Peyer's patch (tissue), 4 donors: ENCODE data around the gene RPS16. TPM values are rescaled to one million over a fixed set of nuclear protein-coding genes. Genes with fewer than 3 reads are reported as not detected.

Source experiments
- DNase-seq, 3 donors: peaks; one replicate each; pipeline ENCODE4 v3.0.0-alpha.2; 2017 to 2019
- H3K27ac ChIP-seq, 4 donors: fragments of 200-600 bp; sonication (generic); one replicate each; pipeline ENCODE4 v1.5.1; 2016 to 2019
- H3K27me3 ChIP-seq, 2 donors: fragments of 200-600 bp; sonication (generic); one replicate each; pipeline ENCODE4 v1.5.1; 2019
- H3K36me3 ChIP-seq, 3 donors: fragments of 200-600 bp; sonication (generic); one replicate each; pipeline ENCODE4 v1.5.1; 2016 to 2019
- H3K4me1 ChIP-seq, 4 donors: fragments of 200-600 bp; sonication (generic); one replicate each; pipeline ENCODE4 v1.5.1; 2016 to 2019
- H3K4me3 ChIP-seq, 4 donors: fragments of 200-600 bp; sonication (generic); 1 replicate in 3 of 4; 2 replicates in 1 of 4; pipeline ENCODE4 v1.5.1; 2016 to 2019; ENCODE audit warnings: mild to moderate bottlenecking in 1 of 4
- H3K9me3 ChIP-seq, 4 donors: fragments of 200-600 bp; sonication (generic); one replicate each; pipeline ENCODE4 v1.5.1; 2016 to 2019; ENCODE audit warnings: mild to moderate bottlenecking in 1 of 4
- POLR2A ChIP-seq, 2 donors: fragments of 450-650 bp; IDR thresholded peaks; one replicate each; pipeline ENCODE4 v1.5.1; 2017; ENCODE audit warnings: antibody characterized with exemption in 2 of 2, mild to moderate bottlenecking in 2 of 2, moderate library complexity in 2 of 2
- total RNA-seq, 4 donors: library from RNA; depleted of rRNA; stranded (reverse); fragments of >200 nt; gene quantifications; one replicate each; pipeline ENCODE4 v1.1.0, GENCODE V29; 2016
- TF ChIP-seq, protein P1 (sequence below), 6 experiments: fragments of 450-650 bp in 4 of 6; fragments of 200-600 bp in 2 of 6; sonication (generic) in 1 of 6; IDR thresholded peaks; one replicate each; pipeline ENCODE4 v1.5.1; 2017 to 2019; ENCODE audit warnings: antibody characterized with exemption in 6 of 6, mild to moderate bottlenecking in 3 of 6, moderate library complexity in 1 of 6

The RPS16 gene
- total RNA-seq, 4 donors from 2014 or later = 443 to 1,406 (median 686) TPM

DNA sequence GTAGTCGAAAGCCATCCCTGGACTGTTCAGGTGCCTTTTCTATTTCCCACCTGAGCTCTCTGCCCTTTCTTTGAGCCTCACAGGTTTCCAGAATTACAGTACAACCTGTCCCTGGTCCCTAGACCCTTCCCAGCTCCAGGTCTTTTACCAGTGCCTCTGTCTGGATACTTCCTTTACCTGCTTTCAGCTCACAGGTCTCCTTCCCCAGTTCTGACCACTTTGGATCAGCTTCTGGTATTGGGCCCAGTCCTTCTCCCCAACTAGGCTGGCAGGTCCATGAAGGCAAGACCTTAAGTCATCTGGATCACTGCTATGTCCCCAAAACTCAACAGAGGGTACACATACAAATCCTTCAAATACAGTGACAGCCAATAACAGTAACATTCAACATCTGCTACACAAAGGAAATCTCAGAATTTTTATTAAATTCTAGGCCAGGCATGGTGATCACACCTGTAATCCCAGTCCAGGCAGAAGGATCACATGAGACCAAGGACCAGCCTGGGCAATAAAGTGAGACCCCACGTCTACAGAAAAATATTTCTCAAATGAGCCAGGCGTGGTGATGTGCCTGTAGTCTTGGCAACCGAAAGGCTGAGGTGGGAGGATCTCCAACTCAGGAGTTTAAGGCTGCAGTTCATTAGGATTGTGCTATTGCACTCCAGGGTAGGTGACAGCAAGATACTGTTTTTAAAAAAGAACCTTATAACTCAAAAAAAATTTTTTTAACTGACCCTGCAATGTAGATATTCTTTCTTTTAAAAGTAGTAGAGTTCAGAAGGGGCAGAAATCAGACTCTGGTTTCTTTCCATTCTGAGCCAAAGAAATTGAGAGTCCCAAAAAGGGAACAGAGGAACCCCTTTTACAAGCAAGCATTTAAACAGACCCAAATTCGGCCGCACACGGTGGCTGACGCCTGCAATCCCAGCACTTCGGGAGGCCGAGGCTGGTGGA lies 1.3 kb downstream of the RPS16 start:
- peaks cover 0 to 27% (median 0%) of the 10 kb centered on the region in 3 donors for H3K36me3 ChIP-seq
- H3K27ac ChIP-seq = peak overlapping the region; percentile 79 to 91 (median 88)
- TF ChIP-seq, protein P1, sequence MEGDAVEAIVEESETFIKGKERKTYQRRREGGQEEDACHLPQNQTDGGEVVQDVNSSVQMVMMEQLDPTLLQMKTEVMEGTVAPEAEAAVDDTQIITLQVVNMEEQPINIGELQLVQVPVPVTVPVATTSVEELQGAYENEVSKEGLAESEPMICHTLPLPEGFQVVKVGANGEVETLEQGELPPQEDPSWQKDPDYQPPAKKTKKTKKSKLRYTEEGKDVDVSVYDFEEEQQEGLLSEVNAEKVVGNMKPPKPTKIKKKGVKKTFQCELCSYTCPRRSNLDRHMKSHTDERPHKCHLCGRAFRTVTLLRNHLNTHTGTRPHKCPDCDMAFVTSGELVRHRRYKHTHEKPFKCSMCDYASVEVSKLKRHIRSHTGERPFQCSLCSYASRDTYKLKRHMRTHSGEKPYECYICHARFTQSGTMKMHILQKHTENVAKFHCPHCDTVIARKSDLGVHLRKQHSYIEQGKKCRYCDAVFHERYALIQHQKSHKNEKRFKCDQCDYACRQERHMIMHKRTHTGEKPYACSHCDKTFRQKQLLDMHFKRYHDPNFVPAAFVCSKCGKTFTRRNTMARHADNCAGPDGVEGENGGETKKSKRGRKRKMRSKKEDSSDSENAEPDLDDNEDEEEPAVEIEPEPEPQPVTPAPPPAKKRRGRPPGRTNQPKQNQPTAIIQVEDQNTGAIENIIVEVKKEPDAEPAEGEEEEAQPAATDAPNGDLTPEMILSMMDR (IDR thresholded peaks at IDR 0.05) = no peak
- no peak for TF ChIP-seq POLR2A (IDR thresholded peaks at IDR 0.05)
- H3K9me3 ChIP-seq = no peaks in the 10 kb centered on the region
- peaks cover 0 to 34% (median 19%) of the 10 kb centered on the region in 4 donors for H3K4me1 ChIP-seq
- peak overlapping the region; percentile 82 to 91 (median 85) for H3K4me3 ChIP-seq
- no peaks in the 10 kb centered on the region for H3K27me3 ChIP-seq
- no peak for DNase-seq

DNA sequence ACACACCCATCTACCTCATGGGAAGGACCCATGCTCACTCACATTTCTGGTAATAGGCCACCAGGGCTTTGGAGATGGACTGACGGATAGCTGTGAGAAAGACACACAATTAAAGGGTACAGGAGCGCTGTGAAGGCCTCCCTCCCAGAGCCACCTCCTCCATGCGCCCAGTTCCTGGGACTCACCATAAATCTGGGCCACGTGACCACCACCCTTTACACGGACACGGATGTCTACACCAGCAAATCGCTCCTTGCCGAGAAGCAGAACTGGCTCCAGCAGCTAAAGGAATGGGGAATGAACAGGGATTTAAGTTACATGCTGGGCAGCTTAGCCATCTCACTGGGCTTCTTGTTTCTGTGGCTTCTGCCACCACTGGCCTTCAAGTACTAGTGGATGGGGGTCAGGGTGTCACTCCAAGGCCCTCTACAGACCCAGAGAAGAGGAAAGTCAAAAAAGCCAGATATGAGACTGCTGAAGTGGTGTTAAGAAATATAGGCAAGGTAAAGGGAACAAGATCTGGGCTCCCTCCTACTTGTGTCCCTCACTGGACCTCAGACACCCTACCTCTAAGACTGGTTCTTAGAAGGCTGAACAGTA lies 2.2 kb downstream of the RPS16 start:
- H3K27me3 ChIP-seq = no peaks in the 10 kb centered on the region
- H3K4me1 ChIP-seq = peaks cover 0 to 40% (median 19%) of the 10 kb centered on the region in 4 donors
- no peak overlapping the region for H3K4me3 ChIP-seq
- TF ChIP-seq, protein P1 (IDR thresholded peaks at IDR 0.05) = no peak
- no peak for TF ChIP-seq POLR2A (IDR thresholded peaks at IDR 0.05)
- H3K9me3 ChIP-seq = no peaks in the 10 kb centered on the region
- DNase-seq = peak in 1 of 3 donors; percentile 43
- no peak overlapping the region for H3K27ac ChIP-seq
- peaks cover 0 to 27% (median 0%) of the 10 kb centered on the region in 3 donors for H3K36me3 ChIP-seq

DNA sequence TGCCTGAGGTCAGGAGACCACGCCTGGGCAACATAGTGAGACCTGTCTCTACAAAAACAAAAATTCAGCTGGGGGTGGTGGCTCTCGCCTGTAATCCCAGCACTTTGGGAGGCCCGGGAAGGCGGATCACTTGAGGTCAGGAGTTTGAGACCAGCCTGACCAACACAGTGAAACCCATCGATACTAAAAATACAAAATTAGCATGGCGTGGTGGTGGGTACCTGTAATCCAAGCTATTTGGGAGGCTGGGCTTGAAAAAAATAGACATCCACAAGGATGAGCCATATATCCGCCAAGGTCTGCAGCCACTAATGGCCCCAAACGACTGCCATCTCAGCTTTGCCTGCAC lies 3.1 kb downstream of the RPS16 start:
- Histone ChIP-seq H3K36me3 (peaks cover 0 to 27% (median 0%) of the 10 kb centered on the region in 3 donors), H3K4me1 (peaks cover 0 to 42% (median 19%) of the 10 kb centered on the region in 4 donors), H3K9me3 (no peaks in the 10 kb centered on the region), H3K27me3 (no peaks in the 10 kb centered on the region), H3K27ac (no peak overlapping the region), H3K4me3 (no peak overlapping the region)
- TF ChIP-seq, protein P1 (IDR thresholded peaks at IDR 0.05) = no peak
- TF ChIP-seq POLR2A (IDR thresholded peaks at IDR 0.05) = no peak
- no peak for DNase-seq

DNA sequence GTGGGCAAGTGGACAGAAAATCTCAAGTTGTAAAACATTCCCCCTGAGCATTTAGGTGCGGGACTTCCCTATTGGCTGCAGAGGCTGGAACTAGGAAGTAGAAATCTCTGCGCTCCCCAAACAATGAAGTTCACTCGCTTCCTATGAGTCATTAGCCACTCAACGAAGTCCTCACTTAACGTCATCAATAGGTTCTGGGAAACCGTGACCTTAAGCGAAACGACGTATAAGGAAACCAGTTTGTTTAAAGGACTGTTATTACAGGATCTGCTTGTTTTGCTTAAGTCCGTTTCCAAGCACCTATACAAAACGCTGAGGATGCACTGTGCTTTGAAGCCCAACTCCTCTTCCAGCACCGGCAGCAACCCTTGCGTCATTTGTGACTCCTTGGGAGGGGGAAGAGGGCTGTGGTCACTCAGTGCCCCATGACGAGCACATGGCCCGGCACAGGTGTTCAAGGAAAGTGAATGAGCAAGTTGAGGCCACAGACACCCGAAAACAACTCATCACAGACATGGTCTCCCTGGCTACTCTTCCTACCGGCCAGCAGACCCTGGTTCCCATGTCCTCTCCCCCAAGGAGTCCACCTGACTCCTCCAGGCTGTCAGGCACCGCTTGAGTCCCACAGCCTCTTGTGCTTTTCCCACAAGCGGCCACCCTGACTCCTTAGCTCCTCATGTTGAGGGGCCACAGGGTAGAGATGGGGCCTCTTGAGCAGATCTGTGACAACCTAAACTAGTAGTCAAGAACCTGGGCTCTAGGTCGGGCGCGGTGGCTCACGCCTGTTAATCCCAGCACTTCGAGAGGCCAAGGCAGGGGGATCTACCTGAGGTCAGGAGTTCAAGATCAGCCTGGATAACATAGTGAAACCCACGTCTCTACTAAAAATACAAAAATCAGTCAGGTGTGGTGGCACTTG lies 4.8 kb downstream of the RPS16 start:
- no peaks in the 10 kb centered on the region for H3K9me3 ChIP-seq
- no peaks in the 10 kb centered on the region for H3K27me3 ChIP-seq
- H3K27ac ChIP-seq = peak overlapping the region; percentile 64 to 83 (median 72)
- peaks cover 0 to 27% (median 0%) of the 10 kb centered on the region in 3 donors for H3K36me3 ChIP-seq
- DNase-seq = peak in 2 of 3 donors; percentile 48 to 75
- peaks cover 0 to 37% (median 19%) of the 10 kb centered on the region in 4 donors for H3K4me1 ChIP-seq
- TF ChIP-seq, protein P1 (IDR thresholded peaks at IDR 0.05) = no peak
- TF ChIP-seq POLR2A (IDR thresholded peaks at IDR 0.05) = no peak
- peak overlapping the region in 1 of 4 donors; percentile 2 for H3K4me3 ChIP-seq
